DMS114 treated with DMSO at 0.1 percent for 48 hours (cell line): ENCODE data around the gene CHI3L2.

ENCODE experiments used
- DNase-seq: peaks from one replicate; lab custom pipeline; 2025; ENCODE audit not compliant: unreplicated experiment; lab: John Stamatoyannopoulos, UW

Gene CHI3L2

GRCh38 chr1:111219557-111220286 is 7.8 kb upstream of the CHI3L2 start:
- DNase-seq = no peak

GRCh38 chr1:111220302-111220890 is 7.1 kb upstream of the CHI3L2 start:
- no peak for DNase-seq

DNA sequence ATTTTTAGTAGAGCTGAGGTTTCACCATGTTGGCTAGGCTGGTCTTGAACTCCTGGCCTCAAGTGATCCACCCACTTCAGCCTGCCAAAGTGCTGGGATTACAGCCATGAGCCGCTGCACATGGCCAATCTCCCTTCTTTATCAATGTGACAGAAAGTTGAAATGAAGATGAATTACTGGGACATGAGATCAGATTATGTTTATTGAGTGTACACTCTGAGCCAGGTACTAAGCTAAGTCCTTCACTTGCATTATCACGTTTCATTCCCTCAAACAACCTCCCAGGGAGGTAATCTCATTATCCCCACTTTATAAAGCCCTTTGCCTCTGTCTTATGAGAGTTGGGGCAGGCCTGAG is 6.3 kb upstream of the CHI3L2 start:
- no peak for DNase-seq

GRCh38 chr1:111221633-111222291 is 5.8 kb upstream of the CHI3L2 start:
- no peak for DNase-seq

DNA sequence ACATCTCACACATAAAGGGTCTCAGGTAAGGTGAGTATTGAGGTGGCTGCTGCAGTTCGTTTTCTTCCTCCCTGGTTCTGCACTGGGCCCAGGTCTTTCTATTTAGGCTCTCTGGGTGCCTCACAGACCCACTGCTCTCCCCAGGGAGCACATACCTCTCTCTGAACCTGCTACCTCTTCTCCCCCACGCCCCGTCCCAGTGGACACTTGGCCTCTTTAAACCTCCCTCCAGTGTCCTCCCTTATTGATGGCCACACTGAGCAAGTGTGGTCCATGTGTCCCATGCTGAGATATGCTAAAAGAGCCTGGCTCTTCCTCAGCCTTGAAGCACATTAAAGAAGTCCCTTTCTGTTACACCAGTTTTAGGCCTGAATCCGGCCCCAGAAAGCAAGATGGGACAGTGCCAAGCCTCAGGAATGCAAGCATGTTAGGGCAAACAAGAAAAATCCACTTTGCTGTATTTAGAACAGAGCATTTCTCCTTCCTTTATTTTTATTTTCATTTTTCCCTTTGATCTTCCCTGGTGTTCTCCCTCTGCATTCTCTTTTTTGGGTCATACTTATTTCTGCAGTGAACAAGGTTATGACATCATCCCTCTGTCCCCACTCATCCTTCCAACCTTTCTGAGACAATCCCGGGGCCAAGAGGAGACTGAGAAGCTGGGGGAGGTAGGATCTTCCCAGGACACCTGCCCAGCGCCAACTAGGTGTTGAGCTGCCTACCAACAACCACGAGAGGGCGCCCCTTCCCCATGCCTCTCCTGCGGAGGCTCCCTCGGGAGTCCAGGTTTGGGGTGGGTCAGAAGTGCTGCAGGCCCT is 5.0 kb upstream of the CHI3L2 start:
- peak; percentile 9 for DNase-seq

GRCh38 chr1:111223126-111223685 is 4.3 kb upstream of the CHI3L2 start:
- no peak for DNase-seq

DNA sequence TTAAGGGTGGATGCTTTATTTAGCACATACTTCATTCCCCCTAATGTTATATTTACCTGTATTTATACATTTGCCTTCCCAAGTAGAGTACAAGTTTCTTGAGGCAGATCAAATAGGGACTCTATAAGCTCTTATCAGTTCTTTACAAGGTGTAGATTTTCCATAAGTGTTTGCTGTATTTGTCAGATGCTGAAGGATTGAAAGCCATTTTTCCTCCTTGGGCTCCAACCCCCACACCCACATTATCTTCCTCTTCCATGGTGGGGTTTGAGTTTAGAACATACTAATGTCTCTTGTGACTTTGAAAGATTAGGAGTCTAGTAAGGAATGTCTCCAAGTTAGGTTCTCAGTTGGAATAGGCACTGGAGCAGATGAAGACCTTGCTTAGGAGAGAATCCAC is 2.4 kb upstream of the CHI3L2 start:
- DNase-seq = no peak

- DNase-seq = no peak
These were observed 1.7 kb upstream of the CHI3L2 start for GRCh38 chr1:111225717-111226400.

DNA sequence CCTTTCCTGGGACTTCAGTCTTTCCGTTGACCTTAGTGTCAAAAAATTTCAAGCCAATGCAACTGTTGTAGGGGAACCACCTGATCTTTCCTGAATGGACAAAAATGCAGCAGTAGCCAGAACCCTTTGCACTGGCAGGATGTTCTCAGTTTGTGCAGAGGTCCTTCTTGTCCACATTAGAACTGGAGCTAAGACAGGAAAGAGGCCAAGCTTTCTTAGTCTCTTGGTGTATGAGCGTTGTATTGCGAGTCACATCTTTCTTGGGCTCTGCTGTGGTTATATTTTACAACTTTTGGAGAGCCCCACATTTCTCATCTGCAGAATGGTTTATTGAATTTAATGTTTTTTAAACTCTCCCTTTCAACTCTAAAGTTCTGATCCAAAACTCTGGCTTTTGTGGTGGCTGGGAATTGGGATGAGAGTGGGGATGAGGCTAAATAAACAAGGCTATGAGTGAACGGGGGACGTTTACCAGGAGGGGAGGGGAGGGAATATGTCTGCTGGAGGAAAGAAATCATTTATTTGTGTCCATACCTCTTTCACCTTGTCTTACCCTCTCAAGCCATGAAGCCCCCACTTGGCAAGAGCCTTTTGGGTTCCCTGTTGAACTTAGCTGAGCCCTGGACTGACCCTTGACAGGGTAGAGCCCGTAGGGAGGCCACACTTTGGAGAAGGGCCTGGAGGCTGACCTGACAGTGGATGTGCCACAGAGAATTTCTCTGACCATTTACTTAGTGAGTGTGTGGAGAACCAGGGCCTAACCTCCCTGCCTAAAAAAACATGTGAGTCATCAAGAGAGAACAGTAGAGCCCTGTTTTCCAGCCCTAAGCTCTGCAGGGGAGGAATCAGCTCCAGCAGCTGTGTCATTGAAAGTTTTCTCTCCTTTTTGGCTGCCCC is 586 bp downstream of the CHI3L2 start:
- DNase-seq = no peak

GRCh38 chr1:111228748-111229126 is 1.2 kb downstream of the CHI3L2 start:
- DNase-seq = no peak

- no peak for DNase-seq
These were observed 4.6 kb downstream of the CHI3L2 start for GRCh38 chr1:111232134-111232533.

DNA sequence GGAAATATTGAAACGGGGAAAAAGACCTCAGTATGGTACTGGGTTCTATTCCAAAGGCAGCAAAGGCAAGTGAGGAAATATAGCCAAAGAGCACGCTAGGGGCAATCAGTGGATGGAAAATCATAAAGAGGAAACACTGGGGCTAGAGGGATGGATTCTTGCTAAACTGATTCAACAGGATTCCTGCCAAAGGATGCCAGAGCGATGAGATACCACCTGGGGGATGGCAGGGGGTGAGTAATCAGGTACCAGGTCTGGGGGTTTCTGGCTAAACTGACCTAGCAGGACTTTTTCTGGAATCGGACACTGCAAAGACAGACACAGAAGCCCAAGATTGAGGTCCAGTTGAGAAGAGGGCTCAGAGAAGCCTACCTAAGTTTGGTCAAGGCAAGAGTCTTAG is 6.7 kb downstream of the CHI3L2 start:
- no peak for DNase-seq

- no peak for DNase-seq
These were observed 7.4 kb downstream of the CHI3L2 start for GRCh38 chr1:111234866-111235265.

DNA sequence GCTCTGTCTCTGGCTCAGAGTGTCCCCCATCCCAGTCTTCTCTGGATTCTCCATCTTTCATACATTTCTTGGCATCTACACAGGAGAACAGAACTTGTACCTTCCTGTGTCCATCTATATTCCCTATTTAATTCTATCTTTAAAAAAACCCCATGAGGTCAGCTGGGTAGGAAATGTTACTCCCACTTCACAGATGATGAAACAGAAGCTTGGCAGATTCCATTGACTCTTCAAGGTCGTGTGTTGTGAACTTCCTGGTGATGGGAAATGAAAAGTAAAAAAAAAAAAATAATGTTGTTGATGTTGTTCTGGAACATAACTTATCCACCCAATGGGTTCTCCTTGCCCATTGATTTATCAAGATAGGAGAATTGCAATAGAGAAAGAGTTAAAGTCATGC is 8.9 kb downstream of the CHI3L2 start:
- DNase-seq = no peak

DNA sequence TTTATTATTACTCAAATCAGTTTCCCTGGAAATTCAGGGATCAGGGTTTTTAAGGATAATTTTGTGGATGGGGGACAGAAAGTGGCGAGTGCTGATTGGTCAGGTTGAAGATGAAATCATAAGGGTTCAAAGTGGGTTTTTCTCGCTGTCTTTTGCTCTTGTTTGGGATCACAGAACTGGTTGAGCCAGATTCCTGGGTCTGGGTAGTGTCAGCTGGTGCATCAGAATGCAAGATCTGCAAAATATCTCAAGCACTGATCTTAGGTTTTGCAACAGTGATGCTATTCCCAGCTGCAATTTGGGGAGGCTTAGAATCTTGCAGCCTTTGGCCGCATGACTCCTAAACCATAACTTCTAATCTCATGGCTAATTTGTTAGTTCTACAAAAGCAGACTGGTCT is 9.3 kb downstream of the CHI3L2 start:
- DNase-seq = no peak

GRCh38 chr1:111238056-111238795 is 10.7 kb downstream of the CHI3L2 start:
- no peak for DNase-seq

- no peak for DNase-seq
These were observed 14.3 kb downstream of the CHI3L2 start for GRCh38 chr1:111241797-111242196.

- no peak for DNase-seq
These were observed 15.5 kb downstream of the CHI3L2 start for GRCh38 chr1:111242805-111243523.
